ENCODE data around the gene PGGHG. TPM values are rescaled to one million over a fixed set of nuclear protein-coding genes. Genes with fewer than 3 reads are reported as not detected.

The PGGHG gene
- 9.1 and 19.9 TPM in 2 replicates for total RNA-seq

GRCh38 chr11:288478-289397 is at the start of gene PGGHG:
PGGHG (plus strand) TSS chr11:289126; CDS start chr11:289817, 691 bp downstream.

GRCh38 chr11:278001-278951 is 10.7 kb upstream of the PGGHG start, which contains the start of gene NLRP6:
NLRP6 (plus strand) TSS chr11:278407; CDS start chr11:278570, 163 bp downstream.

GRCh38 chr11:299081-299891 is 10.4 kb downstream of the PGGHG start, which contains the start of gene IFITM5:
IFITM5 (minus strand) TSS chr11:299526; CDS start chr11:299490, 36 bp downstream.

GRCh38 chr11:307766-308708 is 19.1 kb downstream of the PGGHG start, which contains the start of gene IFITM2:
IFITM2 (plus strand) TSS chr11:307816; CDS start chr11:308193, 377 bp downstream.

DNA sequence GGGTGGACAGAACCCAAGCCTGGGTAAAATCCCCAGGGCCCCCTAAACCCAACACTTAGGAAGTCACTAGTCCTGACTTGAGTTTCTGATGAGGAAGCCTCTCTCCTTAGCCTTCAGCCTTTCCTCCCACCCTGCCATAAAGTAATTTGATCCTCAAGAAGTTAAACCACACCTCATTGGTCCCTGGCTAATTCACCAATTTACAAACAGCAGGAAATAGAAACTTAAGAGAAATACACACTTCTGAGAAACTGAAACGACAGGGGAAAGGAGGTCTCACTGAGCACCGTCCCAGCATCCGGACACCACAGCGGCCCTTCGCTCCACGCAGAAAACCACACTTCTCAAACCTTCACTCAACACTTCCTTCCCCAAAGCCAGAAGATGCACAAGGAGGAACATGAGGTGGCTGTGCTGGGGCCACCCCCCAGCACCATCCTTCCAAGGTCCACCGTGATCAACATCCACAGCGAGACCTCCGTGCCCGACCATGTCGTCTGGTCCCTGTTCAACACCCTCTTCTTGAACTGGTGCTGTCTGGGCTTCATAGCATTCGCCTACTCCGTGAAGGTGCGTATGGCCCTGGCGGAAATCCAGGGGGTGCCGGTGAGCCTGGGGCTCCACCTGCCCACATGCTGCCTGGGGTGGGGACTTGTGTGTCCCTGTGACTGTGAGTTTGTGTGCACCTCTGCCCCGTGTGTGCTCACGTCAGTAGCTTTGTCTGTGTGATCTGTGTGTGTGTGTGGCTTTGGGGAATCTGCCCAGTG is 25.0 kb downstream of the PGGHG start, which contains the start of gene IFITM1:
Gene IFITM1 (plus strand): TSS at position 254 of the 767 bp plus-strand sequence. CDS start 131 bp downstream, at position 385.

Other genes starting within 250 kb of the PGGHG start
- gene SCGB1C1, start 96.0 kb upstream of the PGGHG start, total RNA-seq: not detected in 2 replicates
- gene BET1L, start 81.7 kb upstream of the PGGHG start, total RNA-seq: 8.6 and 18.3 TPM in 2 replicates
- gene RIC8A, start 81.4 kb upstream of the PGGHG start, total RNA-seq: 144 and 223 TPM in 2 replicates
- gene SIRT3, start 52.8 kb upstream of the PGGHG start, total RNA-seq: 5.8 and 7.9 TPM in 2 replicates
- gene PSMD13, start 52.1 kb upstream of the PGGHG start, total RNA-seq: 168 and 170 TPM in 2 replicates
- gene NLRP6, start 10.7 kb upstream of the PGGHG start, total RNA-seq: not detected in 2 replicates
- gene IFITM5, start 10.4 kb downstream of the PGGHG start, total RNA-seq: not detected in 2 replicates
- 82.6 and 114 TPM in 2 replicates for gene IFITM2, start 18.7 kb downstream of the PGGHG start, total RNA-seq
- gene IFITM1, start 24.9 kb downstream of the PGGHG start, total RNA-seq: 4.1 and 31.7 TPM in 2 replicates
- gene IFITM3, start 31.7 kb downstream of the PGGHG start, total RNA-seq: 44.7 and 77.2 TPM in 2 replicates
- gene B4GALNT4, start 80.4 kb downstream of the PGGHG start, total RNA-seq: 0.16 and 2.3 TPM in 2 replicates
- gene PKP3, start 105.1 kb downstream of the PGGHG start, total RNA-seq: 0.06 and 0.16 TPM in 2 replicates
- 32.1 and 42.6 TPM in 2 replicates for gene SIGIRR, start 125.9 kb downstream of the PGGHG start, total RNA-seq
- gene ANO9, start 152.9 kb downstream of the PGGHG start, total RNA-seq: 0.32 and 5.7 TPM in 2 replicates
- gene PTDSS2, start 161.2 kb downstream of the PGGHG start, total RNA-seq: 22.2 and 37.3 TPM in 2 replicates
- gene RNH1, start 218.1 kb downstream of the PGGHG start, total RNA-seq: 206 and 271 TPM in 2 replicates
- 65.3 and 82.4 TPM in 2 replicates for gene HRAS, start 246.4 kb downstream of the PGGHG start, total RNA-seq
- 0.32 and 1.2 TPM in 2 replicates for gene LRRC56, start 248.4 kb downstream of the PGGHG start, total RNA-seq

All from bladder microvascular endothelial cell (primary cell).